ENCODE data around the gene GRAMD2A. TPM values are rescaled to one million over a fixed set of nuclear protein-coding genes. Genes with fewer than 3 reads are reported as not detected.
"Not testable (repeated sequence)": the region's sequence is repeated elsewhere in the genome, so short reads cannot be mapped to it uniquely, and the experiment has no call there.

Gene GRAMD2A
- total RNA-seq, 6 donors from 2014 or later = 26.7 to 52.4 (median 32.9) TPM

GRCh38 chr15:72172796-72173195 is 24.8 kb downstream of the GRAMD2A start:
- ATAC-seq (ENCODE audit: low FRiP score in 2 of 2) (no peak), DNase-seq (no peak)
- no peak overlapping the region for H3K4me3 ChIP-seq
- no peak overlapping the region for H3K27ac ChIP-seq
- WGBS, 2 donors = 90% methylated on average over 5 of the region's 5 CpGs
- H3K27me3 ChIP-seq = no peaks in the 10 kb centered on the region
- TF ChIP-seq EP300 (IDR thresholded peaks at IDR 0.05) (no peak), POLR2A (IDR thresholded peaks at IDR 0.05) (no peak), POLR2AphosphoS5 (IDR thresholded peaks at IDR 0.05) (no peak), CTCF (IDR thresholded peaks at IDR 0.05) (no peak)
- no peaks in the 10 kb centered on the region for H3K9me3 ChIP-seq
- H3K36me3 ChIP-seq = no peaks in the 10 kb centered on the region
- H3K4me1 ChIP-seq = peaks cover 9 to 22% (median 18%) of the 10 kb centered on the region in 4 donors

- peaks cover 9 to 20% (median 15%) of the 10 kb centered on the region in 4 donors for H3K4me1 ChIP-seq
- WGBS, 2 donors = 80 to 85% methylated on average over 10 of the region's 10 CpGs
- H3K4me3 ChIP-seq; ATAC-seq (ENCODE audit: low FRiP score in 2 of 2); H3K27me3 ChIP-seq; H3K9me3 ChIP-seq; H3K36me3 ChIP-seq; DNase-seq; H3K27ac ChIP-seq: not testable (repeated sequence)
These were observed 25.6 kb downstream of the GRAMD2A start for GRCh38 chr15:72171978-72172377.

- H3K4me3 ChIP-seq = no peak overlapping the region
- ATAC-seq (ENCODE audit: low FRiP score in 2 of 2) = no peak
- no peaks in the 10 kb centered on the region for H3K27me3 ChIP-seq
- H3K27ac ChIP-seq = no peak overlapping the region
- WGBS, 2 donors = 98 to 99% methylated on average over 7 of the region's 7 CpGs
- no peaks in the 10 kb centered on the region for H3K9me3 ChIP-seq
- no peak for DNase-seq
- TF ChIP-seq CTCF (IDR thresholded peaks at IDR 0.05) = no peak
- TF ChIP-seq POLR2A (IDR thresholded peaks at IDR 0.05) = no peak
- no peak for TF ChIP-seq POLR2AphosphoS5 (IDR thresholded peaks at IDR 0.05)
- TF ChIP-seq EP300 (IDR thresholded peaks at IDR 0.05) = no peak
- no peaks in the 10 kb centered on the region for H3K36me3 ChIP-seq
- peaks cover 9 to 20% (median 14%) of the 10 kb centered on the region in 4 donors for H3K4me1 ChIP-seq
These were observed 26.9 kb downstream of the GRAMD2A start for GRCh38 chr15:72170691-72171090.

GRCh38 chr15:72169921-72170611 is 27.5 kb downstream of the GRAMD2A start:
- no peaks in the 10 kb centered on the region for H3K36me3 ChIP-seq
- TF ChIP-seq POLR2AphosphoS5 (IDR thresholded peaks at IDR 0.05) = no peak
- no peak for TF ChIP-seq POLR2A (IDR thresholded peaks at IDR 0.05)
- TF ChIP-seq EP300 (IDR thresholded peaks at IDR 0.05) = no peak
- TF ChIP-seq CTCF (IDR thresholded peaks at IDR 0.05) = no peak
- H3K27me3 ChIP-seq = no peaks in the 10 kb centered on the region
- H3K4me1 ChIP-seq = peaks cover 9 to 20% (median 14%) of the 10 kb centered on the region in 4 donors
- no peak overlapping the region for H3K27ac ChIP-seq
- WGBS, 2 donors = 77 to 96% methylated on average over 9 to 16 of the region's 16 CpGs
- DNase-seq = no peak
- H3K4me3 ChIP-seq = no peak overlapping the region
- H3K9me3 ChIP-seq = no peaks in the 10 kb centered on the region
- ATAC-seq (ENCODE audit: low FRiP score in 2 of 2) = no peak

- ATAC-seq (ENCODE audit: low FRiP score in 2 of 2) (peak in 1 of 2 donors; percentile 3), DNase-seq (peak in 1 of 2 donors; percentile 69)
- no peaks in the 10 kb centered on the region for H3K36me3 ChIP-seq
- H3K27me3 ChIP-seq = no peaks in the 10 kb centered on the region
- H3K4me1 ChIP-seq = peaks cover 9 to 20% (median 14%) of the 10 kb centered on the region in 4 donors
- H3K9me3 ChIP-seq = no peaks in the 10 kb centered on the region
- peak overlapping the region in 2 of 4 donors; percentile 29 to 57 for H3K27ac ChIP-seq
- no peak for TF ChIP-seq CTCF (IDR thresholded peaks at IDR 0.05)
- TF ChIP-seq POLR2AphosphoS5 (IDR thresholded peaks at IDR 0.05) = no peak
- TF ChIP-seq POLR2A (IDR thresholded peaks at IDR 0.05) = no peak
- TF ChIP-seq EP300 (IDR thresholded peaks at IDR 0.05) = no peak
- WGBS, 2 donors = 63 to 82% methylated on average over 5 to 10 of the region's 10 CpGs
- no peak overlapping the region for H3K4me3 ChIP-seq
These were observed 28.2 kb downstream of the GRAMD2A start for GRCh38 chr15:72169236-72169920.

Measured in upper lobe of left lung (tissue), 6 donors.